Activated T-helper 2 cell treated with anti-CD3 and anti-CD28 coated beads, Interferon-gamma antibody, Interleukin-2, Interleukin-4, amounts not matched to agents 10 μg/mL and 5 μg/mL and 100 μg/mL, durations not matched to agents 14 hours and 24 hours and 36 hours (primary cell): ENCODE results near the gene NTHL1. TPM values are rescaled to one million over a fixed set of nuclear protein-coding genes. Genes with fewer than 3 reads are reported as not detected.
A peak's percentile ranks its signal among the peaks of the same experiment; 100 is the strongest.

Source experiments
- DNase-seq: peaks from one replicate; pipeline ENCODE4 v3.0.0; 2021; ENCODE audit warnings: low spot score
- H3K27ac Mint-ChIP-seq: one replicate; pipeline ENCODE4 v1.8.0; 2021; ENCODE audit warnings: mixed read lengths
- H3K27me3 Mint-ChIP-seq: one replicate; pipeline ENCODE4 v1.8.0; 2021; ENCODE audit warnings: low read depth, mixed read lengths
- H3K36me3 Mint-ChIP-seq: one replicate; pipeline ENCODE4 v1.8.0; 2021; ENCODE audit warnings: low read depth, mixed read lengths
- H3K4me1 Mint-ChIP-seq: one replicate; pipeline ENCODE4 v1.8.0; 2021; ENCODE audit warnings: low read depth, mixed read lengths
- H3K4me3 Mint-ChIP-seq: one replicate; pipeline ENCODE4 v1.8.0; 2021; ENCODE audit warnings: low read depth, mild to moderate bottlenecking, moderate library complexity, mixed read lengths
- H3K9me3 Mint-ChIP-seq: one replicate; pipeline ENCODE4 v1.8.0; 2021; ENCODE audit warnings: mixed read lengths
- intact Hi-C: fragments of 100-400 bp; cut with micrococcal nuclease; formaldehyde crosslinking; loops from one replicate; pipeline ENCODE4 v1.15.1; 2023
- total RNA-seq: library from RNA; stranded (reverse); gene quantifications from 2 replicates; pipeline ENCODE4 v1.2.3, GENCODE V29; 2022

Gene NTHL1
- total RNA-seq, 1 donor from 2014 or later = 43.5 TPM

DNA sequence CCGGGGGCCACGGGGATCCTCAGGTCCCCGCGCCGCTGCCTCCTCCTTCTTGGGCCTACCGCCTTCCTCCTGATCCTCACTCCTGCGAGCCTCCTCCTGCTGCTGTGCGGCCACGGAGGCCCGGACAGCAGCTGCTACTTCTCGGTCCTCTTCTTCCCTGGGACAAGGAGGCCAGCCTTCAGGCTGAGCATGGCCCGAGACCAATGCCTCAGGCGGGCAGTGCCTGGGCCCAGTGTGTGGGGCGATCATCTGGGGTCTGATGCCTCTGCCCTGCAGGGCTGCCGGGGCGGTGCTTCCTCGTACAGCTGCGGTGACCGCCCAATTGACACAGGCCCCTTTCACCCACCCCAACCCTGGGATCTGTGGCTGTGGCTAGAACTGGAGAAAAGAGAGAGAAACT is 46.6 kb downstream of the NTHL1 start:
- no peak overlapping the region for H3K27ac Mint-ChIP-seq
- DNase-seq = no peak
- peaks cover 32% of the 10 kb centered on the region for H3K36me3 Mint-ChIP-seq
- H3K4me1 Mint-ChIP-seq = peaks cover 3% of the 10 kb centered on the region
- no peak overlapping the region for H3K4me3 Mint-ChIP-seq
- H3K27me3 Mint-ChIP-seq = no peaks in the 10 kb centered on the region
- intact Hi-C loops = no loop called here
- H3K9me3 Mint-ChIP-seq = no peaks in the 10 kb centered on the region

DNA sequence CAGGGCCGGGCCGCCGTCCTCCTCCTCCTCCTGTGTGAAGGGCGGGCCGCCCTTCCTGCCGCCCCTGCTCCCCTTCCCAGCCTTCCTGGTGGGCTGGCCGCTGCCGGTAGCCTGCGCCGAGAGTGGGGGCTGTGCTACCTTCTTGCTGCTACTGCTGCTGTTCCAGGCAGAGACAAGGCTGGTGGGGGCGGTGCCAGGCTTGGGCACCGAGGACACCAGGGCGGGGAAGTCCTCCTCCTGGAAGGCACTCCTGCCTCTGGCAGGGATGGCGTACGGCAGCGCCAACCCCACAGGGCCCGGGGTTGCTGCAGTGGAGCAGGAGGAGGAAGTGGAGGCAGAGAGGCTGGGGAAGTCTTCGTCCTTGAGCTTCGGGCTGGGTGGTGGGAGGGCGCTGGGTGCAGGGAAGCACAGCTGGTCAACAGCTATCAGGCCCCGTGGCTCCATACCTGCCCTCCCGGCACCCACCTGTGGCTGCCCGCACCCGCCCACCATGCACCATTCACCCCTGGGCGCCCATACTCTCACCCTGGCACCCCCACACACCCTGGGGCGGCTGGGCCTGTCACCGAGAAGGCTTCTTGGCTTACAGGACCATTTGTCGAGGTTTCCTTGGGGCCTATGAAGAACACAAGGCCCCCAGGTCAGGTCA is 47.6 kb downstream of the NTHL1 start:
- DNase-seq = no peak
- H3K4me3 Mint-ChIP-seq = no peak overlapping the region
- peaks cover 32% of the 10 kb centered on the region for H3K36me3 Mint-ChIP-seq
- intact Hi-C loops = no loop called here
- no peaks in the 10 kb centered on the region for H3K27me3 Mint-ChIP-seq
- H3K9me3 Mint-ChIP-seq = no peaks in the 10 kb centered on the region
- no peak overlapping the region for H3K27ac Mint-ChIP-seq
- H3K4me1 Mint-ChIP-seq = peaks cover 3% of the 10 kb centered on the region

DNA sequence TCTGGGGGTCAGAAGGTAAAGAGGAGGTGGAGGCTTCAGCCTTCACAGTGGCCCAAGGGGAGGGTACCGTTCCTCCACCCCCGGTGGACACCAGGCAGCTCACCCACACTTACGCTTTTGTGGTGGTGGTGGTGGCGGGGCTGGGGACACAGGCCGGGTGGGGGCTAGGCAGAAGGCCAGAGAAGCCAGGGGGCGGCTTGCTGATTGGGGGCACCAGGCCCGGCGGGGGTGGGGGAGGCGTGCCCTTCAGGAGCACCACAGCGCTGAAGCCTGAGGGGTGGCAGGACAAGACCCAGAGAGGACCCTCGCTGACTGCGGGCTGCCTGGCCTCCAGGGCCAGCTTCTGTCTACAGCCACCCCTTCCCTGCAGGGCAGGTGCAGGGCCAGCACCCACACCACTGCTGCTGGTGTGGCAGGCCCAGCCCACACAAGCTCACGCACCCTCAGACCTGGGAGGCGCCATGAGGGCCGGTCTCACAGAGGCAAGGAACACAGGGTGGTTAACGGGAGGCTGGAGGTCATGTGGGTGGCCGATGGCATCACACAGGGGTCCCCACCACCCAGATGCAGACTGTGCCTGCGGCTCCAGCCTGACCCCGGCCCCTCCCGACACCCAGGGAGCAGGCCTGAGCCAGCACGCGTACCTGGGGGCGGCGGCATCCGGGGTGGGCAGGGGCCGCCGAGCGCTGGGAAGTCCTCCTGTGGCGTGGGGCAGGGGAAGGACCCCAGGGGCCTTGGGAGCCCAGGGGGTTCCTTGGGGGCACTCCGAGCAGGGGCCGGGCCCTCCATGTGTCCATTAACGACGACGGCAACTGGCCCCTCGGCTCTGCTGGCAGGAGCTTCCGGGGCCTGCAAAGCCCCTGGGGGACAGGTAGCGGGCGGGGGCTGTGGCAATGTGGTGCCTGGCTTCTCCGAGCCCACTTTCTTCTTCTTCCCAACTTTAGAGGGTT is 48.5 kb downstream of the NTHL1 start:
- no peak overlapping the region for H3K27ac Mint-ChIP-seq
- no peaks in the 10 kb centered on the region for H3K9me3 Mint-ChIP-seq
- intact Hi-C loops = no loop called here
- H3K27me3 Mint-ChIP-seq = no peaks in the 10 kb centered on the region
- no peak for DNase-seq
- peaks cover 3% of the 10 kb centered on the region for H3K4me1 Mint-ChIP-seq
- H3K36me3 Mint-ChIP-seq = peaks cover 32% of the 10 kb centered on the region
- H3K4me3 Mint-ChIP-seq = no peak overlapping the region

- Mint-ChIP-seq H3K9me3 (no peaks in the 10 kb centered on the region), H3K36me3 (peaks cover 32% of the 10 kb centered on the region), H3K27ac (no peak overlapping the region), H3K27me3 (no peaks in the 10 kb centered on the region), H3K4me1 (peaks cover 3% of the 10 kb centered on the region), H3K4me3 (no peak overlapping the region)
- no peak for DNase-seq
- intact Hi-C loops = no loop called here
These were observed 49.2 kb downstream of the NTHL1 start for GRCh38 chr16:1998360-1998835.

- peaks cover 32% of the 10 kb centered on the region for H3K36me3 Mint-ChIP-seq
- H3K4me3 Mint-ChIP-seq = no peak overlapping the region
- H3K4me1 Mint-ChIP-seq = peaks cover 3% of the 10 kb centered on the region
- H3K27me3 Mint-ChIP-seq = no peaks in the 10 kb centered on the region
- no peaks in the 10 kb centered on the region for H3K9me3 Mint-ChIP-seq
- no peak for DNase-seq
- intact Hi-C loops = no loop called here
- peak overlapping the region; percentile 21 for H3K27ac Mint-ChIP-seq
These were observed 49.9 kb downstream of the NTHL1 start for GRCh38 chr16:1997494-1998359.

GRCh38 chr16:1993731-1994131 is 53.9 kb downstream of the NTHL1 start:
- peaks cover 21% of the 10 kb centered on the region for H3K36me3 Mint-ChIP-seq
- H3K4me3 Mint-ChIP-seq = no peak overlapping the region
- H3K4me1 Mint-ChIP-seq = peaks cover 11% of the 10 kb centered on the region
- DNase-seq = no peak
- H3K9me3 Mint-ChIP-seq = no peaks in the 10 kb centered on the region
- intact Hi-C loops = no loop called here
- peaks cover 7% of the 10 kb centered on the region for H3K27me3 Mint-ChIP-seq
- H3K27ac Mint-ChIP-seq = peak overlapping the region; percentile 64

DNA sequence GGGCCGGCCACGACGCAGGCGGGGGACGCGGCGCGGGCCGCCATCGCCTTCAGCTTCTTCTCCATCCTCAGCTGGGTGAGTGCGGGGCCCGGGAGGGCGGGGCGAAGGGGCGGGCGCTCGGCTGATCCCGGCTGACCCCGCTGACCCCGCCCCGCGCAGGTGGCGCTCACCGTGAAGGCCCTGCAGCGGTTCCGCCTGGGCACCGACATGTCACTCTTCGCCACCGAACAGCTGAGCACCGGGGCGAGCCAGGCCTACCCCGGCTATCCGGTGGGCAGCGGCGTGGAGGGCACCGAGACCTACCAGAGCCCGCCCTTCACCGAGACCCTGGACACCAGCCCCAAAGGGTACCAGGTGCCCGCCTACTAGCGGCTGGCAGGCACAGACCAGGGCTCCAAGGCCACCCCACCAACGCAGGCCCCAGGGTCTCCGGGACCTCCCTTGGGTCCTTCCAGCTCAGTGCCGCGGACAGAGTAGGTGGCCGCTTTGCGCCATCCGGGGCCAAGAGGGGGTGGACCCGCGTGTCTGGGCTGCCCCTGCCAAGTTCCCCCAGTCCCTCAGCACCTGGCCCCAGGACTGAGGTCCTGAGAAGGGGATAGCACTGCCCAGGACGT is 54.8 kb downstream of the NTHL1 start:
- H3K27ac Mint-ChIP-seq = no peak overlapping the region
- peaks cover 10% of the 10 kb centered on the region for H3K27me3 Mint-ChIP-seq
- intact Hi-C loops = loop anchor here (1.0 kb wide), 1 partner anchor 16 kb away; the partner anchor contains the start of gene ZNF598
- no peak for DNase-seq
- peaks cover 19% of the 10 kb centered on the region for H3K36me3 Mint-ChIP-seq
- no peak overlapping the region for H3K4me3 Mint-ChIP-seq
- peaks cover 11% of the 10 kb centered on the region for H3K4me1 Mint-ChIP-seq
- no peaks in the 10 kb centered on the region for H3K9me3 Mint-ChIP-seq

DNA sequence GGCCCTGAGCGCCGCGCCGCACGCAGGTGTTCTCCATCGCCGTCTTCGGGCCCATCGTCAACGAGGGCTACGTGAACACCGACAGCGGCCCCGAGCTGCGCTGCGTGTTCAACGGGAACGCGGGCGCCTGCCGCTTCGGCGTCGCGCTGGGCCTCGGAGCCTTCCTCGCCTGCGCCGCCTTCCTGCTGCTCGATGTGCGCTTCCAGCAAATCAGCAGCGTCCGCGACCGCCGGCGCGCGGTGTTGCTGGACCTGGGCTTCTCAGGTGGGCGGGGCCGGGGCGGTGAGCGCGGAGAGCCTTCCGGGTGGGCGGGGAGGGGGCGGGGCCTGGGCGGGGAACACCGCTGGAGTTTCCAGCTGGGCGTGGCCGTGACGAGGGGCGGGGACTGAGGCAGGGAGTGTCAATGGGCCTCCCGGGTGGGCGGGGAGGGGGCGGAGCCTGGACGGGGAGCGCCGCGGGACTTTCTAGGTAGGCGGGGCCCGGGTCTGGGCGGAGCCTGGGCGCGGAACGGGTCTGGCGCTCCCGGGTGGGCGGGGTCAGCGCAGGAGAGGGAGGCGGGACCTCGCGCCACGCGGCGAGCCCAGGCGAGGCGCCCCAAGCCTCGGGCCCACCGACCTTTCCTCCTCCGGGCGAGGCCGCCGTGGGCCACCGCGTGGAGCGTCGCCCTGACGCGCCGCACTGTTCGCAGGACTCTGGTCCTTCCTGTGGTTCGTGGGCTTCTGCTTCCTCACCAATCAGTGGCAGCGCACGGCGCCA is 55.5 kb downstream of the NTHL1 start:
- DNase-seq = peak; percentile 90
- Mint-ChIP-seq H3K4me1 (peaks cover 11% of the 10 kb centered on the region), H3K4me3 (peak overlapping the region; percentile 52), H3K36me3 (peaks cover 18% of the 10 kb centered on the region), H3K27ac (peak overlapping the region; percentile 42), H3K9me3 (no peaks in the 10 kb centered on the region), H3K27me3 (peaks cover 10% of the 10 kb centered on the region)
- intact Hi-C loops = loop anchor here (1.0 to 2.0 kb wide), 2 partner anchors 17 to 27 kb away; partner anchors contain the start of genes RPS2 and ZNF598

DNA sequence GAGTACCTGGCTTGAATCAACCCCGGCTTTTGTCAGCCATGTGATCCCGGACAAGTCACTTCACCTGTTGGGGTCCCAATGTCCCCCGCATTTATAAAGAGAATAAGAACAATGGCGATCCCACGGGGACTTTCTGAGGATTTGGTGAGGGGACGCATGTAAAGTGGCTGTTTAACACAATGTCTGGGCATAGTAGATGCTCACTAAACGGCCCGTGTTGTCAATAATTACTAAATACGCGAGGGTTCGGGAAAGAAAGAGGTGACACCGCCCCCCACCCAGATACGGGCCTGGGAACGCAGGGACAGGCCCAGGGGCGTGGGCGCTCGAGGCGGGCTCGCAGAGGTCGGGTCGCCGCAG is 56.1 kb downstream of the NTHL1 start:
- DNase-seq = no peak
- intact Hi-C loops = loop anchor here (2.0 kb wide), 1 partner anchor 27 kb away; the partner anchor contains the start of gene RPS2
- no peaks in the 10 kb centered on the region for H3K9me3 Mint-ChIP-seq
- peaks cover 22% of the 10 kb centered on the region for H3K36me3 Mint-ChIP-seq
- H3K27me3 Mint-ChIP-seq = peaks cover 10% of the 10 kb centered on the region
- H3K4me1 Mint-ChIP-seq = peaks cover 8% of the 10 kb centered on the region
- peak overlapping the region; percentile 76 for H3K27ac Mint-ChIP-seq
- peak overlapping the region; percentile 74 for H3K4me3 Mint-ChIP-seq

DNA sequence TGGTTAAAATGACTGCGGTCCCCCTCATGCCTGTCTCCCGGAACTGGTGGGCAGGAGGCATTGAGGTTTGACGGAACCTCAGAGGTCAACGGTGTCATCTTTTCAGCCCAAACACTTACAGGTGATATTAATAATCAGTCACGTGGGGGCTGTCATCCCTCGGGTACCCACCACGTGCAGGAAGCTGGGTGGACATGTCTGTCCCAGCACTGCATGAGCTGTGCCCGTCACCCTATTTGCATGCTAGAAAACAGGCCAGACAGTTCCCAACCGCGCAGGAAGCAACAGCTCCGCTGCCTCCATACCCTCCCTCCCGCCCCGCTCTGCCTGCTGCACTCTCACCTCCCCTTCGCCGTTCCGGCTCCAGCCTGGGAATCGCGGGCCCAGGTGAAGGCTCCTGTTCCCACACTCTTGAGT is 56.5 kb downstream of the NTHL1 start:
- no peak for DNase-seq
- Mint-ChIP-seq H3K36me3 (peaks cover 26% of the 10 kb centered on the region), H3K4me3 (peak overlapping the region; percentile 74), H3K9me3 (no peaks in the 10 kb centered on the region), H3K4me1 (peaks cover 8% of the 10 kb centered on the region), H3K27me3 (peaks cover 10% of the 10 kb centered on the region), H3K27ac (peak overlapping the region; percentile 76)
- intact Hi-C loops = loop anchor here (2.0 kb wide), 1 partner anchor 26 kb away; the partner anchor contains the start of gene RPS2

- Mint-ChIP-seq H3K4me1 (peaks cover 8% of the 10 kb centered on the region), H3K9me3 (no peaks in the 10 kb centered on the region), H3K27ac (peak overlapping the region; percentile 76), H3K27me3 (peaks cover 10% of the 10 kb centered on the region), H3K4me3 (peak overlapping the region; percentile 74), H3K36me3 (peaks cover 30% of the 10 kb centered on the region)
- DNase-seq = no peak
- intact Hi-C loops = loop anchor here (2.0 kb wide), 1 partner anchor 26 kb away; the partner anchor contains the start of gene RPS2
These were observed 57.1 kb downstream of the NTHL1 start for GRCh38 chr16:1990351-1991134.
